Muscle of leg (tissue), 11 donors: ENCODE measurements around the gene DMD. TPM values are rescaled to one million over a fixed set of nuclear protein-coding genes. Genes with fewer than 3 reads are reported as not detected.
"Not testable (repeated sequence)": the region's sequence is repeated elsewhere in the genome, so short reads cannot be mapped to it uniquely, and the experiment has no call there.

ENCODE experiments used
- DNase-seq: peaks from one replicate; pipeline ENCODE4 v3.0.0; 2013
- H3K27ac ChIP-seq: one replicate; pipeline ENCODE4 v1.5.1; 2013; ENCODE audit warnings: mild to moderate bottlenecking, low read length, control low read depth
- H3K27me3 ChIP-seq: one replicate; pipeline ENCODE4 v1.6.1; 2013; ENCODE audit warnings: low read length; ENCODE audit not compliant: control insufficient read depth, insufficient read depth
- H3K36me3 ChIP-seq: one replicate; pipeline ENCODE4 v1.6.1; 2013; ENCODE audit warnings: low read length; ENCODE audit not compliant: control insufficient read depth, insufficient read depth
- H3K4me1 ChIP-seq: one replicate; pipeline ENCODE4 v1.6.1; 2013; ENCODE audit warnings: low read length; ENCODE audit not compliant: control insufficient read depth, insufficient read depth
- H3K4me3 ChIP-seq: one replicate; pipeline ENCODE4 v1.5.1; 2013; ENCODE audit warnings: low read length, control low read depth
- H3K9me3 ChIP-seq: replicated peaks from 2 replicates; pipeline ENCODE4 v1.6.1; 2013; ENCODE audit warnings: low read depth, low read length; ENCODE audit not compliant: control insufficient read depth
- WGBS: methylation state at CpG from one replicate; pipeline ENCODE4 v1.1.5; 2013; ENCODE audit warnings: missing lambda C conversion rate; ENCODE audit not compliant: insufficient coverage; 5-methylcytosine and 5-hydroxymethylcytosine counted together
- polyA plus RNA-seq, 8 donors: library from polyadenylated mRNA; unstranded; fragments of 120-200 nt; gene quantifications; one replicate each; pipeline versions ENCODE4 v1.2.1 to v1.2.3, GENCODE V29; 2013; ENCODE audit warnings: inconsistent platforms in 1 of 8, low replicate concordance in 1 of 8; ENCODE audit not compliant: insufficient read length in 8 of 8, insufficient read depth in 1 of 8
- total RNA-seq: library from RNA; stranded (reverse); fragments of 120-200 nt; gene quantifications from one replicate; pipeline ENCODE4 v1.2.4, GENCODE V29; 2013

Gene DMD
- total and polyA plus RNA-seq, 9 donors = 50.3 to 106 (median 68.9) TPM

DNA sequence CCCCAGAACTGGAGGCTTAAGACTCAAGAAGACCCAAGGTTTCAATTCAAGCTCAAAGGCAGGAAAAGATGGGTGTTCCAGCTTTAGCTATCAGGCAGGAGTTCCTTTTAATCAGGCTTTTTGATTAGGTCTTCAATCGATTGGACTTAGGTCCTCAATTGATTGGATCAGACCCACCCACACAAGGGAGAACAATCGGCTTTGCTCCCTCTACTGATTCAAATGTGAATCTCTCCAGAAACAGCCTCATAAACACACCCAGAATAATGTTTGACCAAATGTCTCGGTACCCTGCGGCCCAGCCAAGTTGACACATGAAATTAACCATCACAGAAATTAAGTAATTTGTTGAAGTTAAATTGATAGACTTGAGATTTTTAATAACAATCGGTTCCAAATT is 1222.4 kb downstream of the DMD start:
- Histone ChIP-seq H3K9me3 (no peaks in the 10 kb centered on the region), H3K4me1 (no peaks in the 10 kb centered on the region), H3K27ac (no peak overlapping the region), H3K27me3 (no peaks in the 10 kb centered on the region), H3K4me3 (no peak overlapping the region), H3K36me3 (no peaks in the 10 kb centered on the region)
- WGBS = no CpG with 5 or more reads among the region's 5 CpGs
- DNase-seq = no peak

DNA sequence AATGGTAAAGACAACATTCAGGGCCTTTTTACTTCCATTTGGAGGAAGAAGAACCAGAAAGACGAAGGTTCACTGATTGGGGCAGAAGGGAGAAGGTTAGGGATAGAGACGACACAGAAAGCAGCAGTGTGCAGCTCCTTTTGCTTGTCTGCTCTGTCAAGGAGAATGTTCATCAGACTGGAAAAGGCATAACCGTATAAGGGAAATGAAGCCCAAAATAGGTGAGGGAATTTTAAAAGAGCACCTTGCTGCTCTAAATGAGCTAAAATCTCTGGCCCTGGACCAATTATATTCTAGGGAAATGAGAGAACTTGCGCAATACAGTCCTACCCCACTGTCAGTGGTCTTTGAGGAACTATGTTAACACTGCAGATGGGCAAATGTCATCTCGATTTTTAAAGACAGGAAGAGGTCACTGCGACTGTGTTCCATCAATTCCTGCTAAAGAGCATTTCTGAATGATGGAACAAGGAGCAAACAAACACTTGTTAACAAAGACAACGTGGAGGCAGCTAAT is 1229.7 kb downstream of the DMD start:
- no peaks in the 10 kb centered on the region for H3K4me1 ChIP-seq
- no peak for DNase-seq
- WGBS = 68% methylated on average over 6 of the region's 7 CpGs
- H3K27ac ChIP-seq = no peak overlapping the region
- H3K27me3 ChIP-seq = no peaks in the 10 kb centered on the region
- H3K36me3 ChIP-seq = no peaks in the 10 kb centered on the region
- no peak overlapping the region for H3K4me3 ChIP-seq
- H3K9me3 ChIP-seq = no peaks in the 10 kb centered on the region

GRCh38 chrX:31969714-31970113 is 1241.6 kb downstream of the DMD start:
- peak; percentile 34 for DNase-seq

GRCh38 chrX:31962256-31962655 is 1249.1 kb downstream of the DMD start:
- Histone ChIP-seq H3K27me3 (no peaks in the 10 kb centered on the region), H3K9me3 (no peaks in the 10 kb centered on the region), H3K36me3 (no peaks in the 10 kb centered on the region), H3K4me3 (no peak overlapping the region), H3K27ac (no peak overlapping the region), H3K4me1 (no peaks in the 10 kb centered on the region)
- no CpG with 5 or more reads among the region's 1 CpG for WGBS
- DNase-seq = no peak

More at GRCh38 chrX:31969714-31970113, 1241.6 kb downstream of the DMD start:
- no peaks in the 10 kb centered on the region for H3K36me3 ChIP-seq
- H3K9me3 ChIP-seq = no peaks in the 10 kb centered on the region
- H3K27me3 ChIP-seq = no peaks in the 10 kb centered on the region
- no peaks in the 10 kb centered on the region for H3K4me1 ChIP-seq
- H3K27ac ChIP-seq = no peak overlapping the region
- no CpG with 5 or more reads among the region's 5 CpGs for WGBS
- no peak overlapping the region for H3K4me3 ChIP-seq

- no peak for DNase-seq
- Histone ChIP-seq H3K27me3 (no peaks in the 10 kb centered on the region), H3K27ac (no peak overlapping the region), H3K4me3 (no peak overlapping the region), H3K9me3 (no peaks in the 10 kb centered on the region), H3K36me3 (no peaks in the 10 kb centered on the region), H3K4me1 (no peaks in the 10 kb centered on the region)
- WGBS = no CpG with 5 or more reads among the region's 5 CpGs
Measured at GRCh38 chrX:31934842-31935370, 1276.4 kb downstream of the DMD start.

GRCh38 chrX:31934015-31934414 is 1277.3 kb downstream of the DMD start:
- Histone ChIP-seq H3K4me3 (no peak overlapping the region), H3K36me3 (no peaks in the 10 kb centered on the region), H3K27me3 (no peaks in the 10 kb centered on the region), H3K4me1 (no peaks in the 10 kb centered on the region), H3K9me3 (no peaks in the 10 kb centered on the region), H3K27ac (no peak overlapping the region)
- DNase-seq = no peak
- WGBS = no CpG with 5 or more reads among the region's 3 CpGs

DNA sequence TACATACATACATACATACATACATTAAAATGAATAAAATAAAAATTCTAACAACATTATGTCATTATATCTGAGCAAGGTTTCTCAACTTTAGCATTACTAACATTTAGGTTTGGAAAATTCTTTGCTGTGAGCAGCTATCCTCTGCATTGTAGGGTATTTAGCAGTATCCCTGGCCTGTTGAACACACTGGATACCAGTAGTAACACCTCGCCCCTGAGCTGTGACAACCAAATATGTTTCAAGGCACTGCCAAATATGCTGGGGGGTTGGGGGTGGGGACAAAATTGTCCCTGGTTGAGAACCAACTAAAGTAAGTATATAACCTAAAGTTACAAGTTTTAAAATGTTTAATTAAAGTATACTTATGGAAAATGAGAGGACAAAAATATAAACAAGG is 1278.6 kb downstream of the DMD start:
- Histone ChIP-seq H3K9me3 (no peaks in the 10 kb centered on the region), H3K27ac (no peak overlapping the region), H3K36me3 (no peaks in the 10 kb centered on the region), H3K4me1 (no peaks in the 10 kb centered on the region), H3K27me3 (no peaks in the 10 kb centered on the region), H3K4me3 (no peak overlapping the region)
- WGBS = 80% methylated on average over 1 of the region's 1 CpG
- no peak for DNase-seq

DNA sequence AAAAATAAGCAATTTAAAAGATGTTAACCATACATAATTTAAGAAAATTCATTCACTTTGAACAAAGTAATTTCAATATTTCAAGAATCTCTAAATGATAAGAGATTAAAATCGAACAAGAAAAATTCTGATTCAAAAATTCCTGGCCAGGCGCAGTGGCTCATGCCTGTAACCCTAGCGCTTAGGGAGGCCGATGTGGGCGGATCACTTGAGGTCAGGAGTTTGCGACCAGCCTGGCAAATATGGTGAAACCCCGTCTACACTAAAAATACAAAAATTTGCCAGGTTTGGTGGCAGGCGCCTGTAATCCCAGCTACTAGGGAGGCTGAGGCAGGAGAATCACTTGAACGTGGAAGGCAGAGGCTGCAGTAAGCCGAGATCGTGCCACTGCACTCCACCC is 1279.0 kb downstream of the DMD start:
- 81% methylated on average over 8 of the region's 11 CpGs for WGBS
- not testable (repeated sequence) for DNase-seq, H3K4me3 ChIP-seq, H3K36me3 ChIP-seq, H3K9me3 ChIP-seq, H3K27ac ChIP-seq, H3K27me3 ChIP-seq, H3K4me1 ChIP-seq

DNA sequence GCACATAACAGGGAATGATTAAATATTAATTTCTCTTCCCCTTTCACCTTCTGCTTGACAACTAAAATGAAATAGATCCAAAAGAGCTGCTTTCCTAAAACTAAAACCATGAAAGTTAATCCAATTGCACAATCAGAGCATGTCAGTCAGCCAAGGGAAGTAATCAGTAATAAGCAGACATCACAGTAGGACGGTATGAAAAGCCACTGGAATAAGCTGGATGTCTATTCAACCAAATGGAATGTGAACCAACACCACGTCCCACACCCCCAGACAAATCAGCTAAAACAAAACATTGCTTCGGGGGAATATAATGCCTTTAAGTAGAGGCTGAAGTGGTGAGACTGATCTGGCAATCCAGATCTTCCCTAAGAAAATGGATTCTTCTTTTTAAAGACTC is 1280.1 kb downstream of the DMD start:
- H3K4me3 ChIP-seq = no peak overlapping the region
- no peaks in the 10 kb centered on the region for H3K9me3 ChIP-seq
- H3K27me3 ChIP-seq = no peaks in the 10 kb centered on the region
- H3K36me3 ChIP-seq = no peaks in the 10 kb centered on the region
- H3K27ac ChIP-seq = no peak overlapping the region
- H3K4me1 ChIP-seq = no peaks in the 10 kb centered on the region
- no CpG with 5 or more reads among the region's 3 CpGs for WGBS
- no peak for DNase-seq

- no peak overlapping the region for H3K4me3 ChIP-seq
- H3K27ac ChIP-seq = no peak overlapping the region
- no peaks in the 10 kb centered on the region for H3K4me1 ChIP-seq
- WGBS = 32% methylated on average over 3 of the region's 5 CpGs
- no peak for DNase-seq
- no peaks in the 10 kb centered on the region for H3K27me3 ChIP-seq
- no peaks in the 10 kb centered on the region for H3K9me3 ChIP-seq
- H3K36me3 ChIP-seq = no peaks in the 10 kb centered on the region
Measured at GRCh38 chrX:31929366-31929765, 1282.0 kb downstream of the DMD start.

GRCh38 chrX:31921236-31921635 is 1290.1 kb downstream of the DMD start:
- no peaks in the 10 kb centered on the region for H3K27me3 ChIP-seq
- no peaks in the 10 kb centered on the region for H3K4me1 ChIP-seq
- WGBS = no CpG with 5 or more reads among the region's 2 CpGs
- H3K9me3 ChIP-seq = no peaks in the 10 kb centered on the region
- no peaks in the 10 kb centered on the region for H3K36me3 ChIP-seq
- no peak overlapping the region for H3K4me3 ChIP-seq
- no peak for DNase-seq
- H3K27ac ChIP-seq = no peak overlapping the region
